WI38 (cell line): ENCODE measurements around the gene SLMAP.

Source experiments
- H3K4me3 ChIP-seq: 2 replicates; pipeline ENCODE4 v1.5.1; 2011; ENCODE audit warnings: low read depth, mild to moderate bottlenecking, control low read depth, low read length
- TF ChIP-seq, protein P1 (sequence below): IDR thresholded peaks from 2 replicates; pipeline ENCODE4 v1.5.1; 2012; ENCODE audit warnings: low read depth, mild to moderate bottlenecking, control low read depth, low read length

The SLMAP gene

GRCh38 chr3:57978316-57978715 is 222.2 kb downstream of the SLMAP start:
- TF ChIP-seq, protein P1, sequence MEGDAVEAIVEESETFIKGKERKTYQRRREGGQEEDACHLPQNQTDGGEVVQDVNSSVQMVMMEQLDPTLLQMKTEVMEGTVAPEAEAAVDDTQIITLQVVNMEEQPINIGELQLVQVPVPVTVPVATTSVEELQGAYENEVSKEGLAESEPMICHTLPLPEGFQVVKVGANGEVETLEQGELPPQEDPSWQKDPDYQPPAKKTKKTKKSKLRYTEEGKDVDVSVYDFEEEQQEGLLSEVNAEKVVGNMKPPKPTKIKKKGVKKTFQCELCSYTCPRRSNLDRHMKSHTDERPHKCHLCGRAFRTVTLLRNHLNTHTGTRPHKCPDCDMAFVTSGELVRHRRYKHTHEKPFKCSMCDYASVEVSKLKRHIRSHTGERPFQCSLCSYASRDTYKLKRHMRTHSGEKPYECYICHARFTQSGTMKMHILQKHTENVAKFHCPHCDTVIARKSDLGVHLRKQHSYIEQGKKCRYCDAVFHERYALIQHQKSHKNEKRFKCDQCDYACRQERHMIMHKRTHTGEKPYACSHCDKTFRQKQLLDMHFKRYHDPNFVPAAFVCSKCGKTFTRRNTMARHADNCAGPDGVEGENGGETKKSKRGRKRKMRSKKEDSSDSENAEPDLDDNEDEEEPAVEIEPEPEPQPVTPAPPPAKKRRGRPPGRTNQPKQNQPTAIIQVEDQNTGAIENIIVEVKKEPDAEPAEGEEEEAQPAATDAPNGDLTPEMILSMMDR = no peak
- H3K4me3 ChIP-seq = no peak overlapping the region
